GM12874 (cell line): ENCODE results near the gene MED27.

ENCODE experiments used
- CTCF ChIP-seq: IDR thresholded peaks from 2 replicates; pipeline ENCODE4 v1.5.1; 2011; ENCODE audit warnings: low read depth, mild to moderate bottlenecking, control low read depth, low read length, moderate library complexity; ENCODE audit not compliant: insufficient read depth

The MED27 gene

DNA sequence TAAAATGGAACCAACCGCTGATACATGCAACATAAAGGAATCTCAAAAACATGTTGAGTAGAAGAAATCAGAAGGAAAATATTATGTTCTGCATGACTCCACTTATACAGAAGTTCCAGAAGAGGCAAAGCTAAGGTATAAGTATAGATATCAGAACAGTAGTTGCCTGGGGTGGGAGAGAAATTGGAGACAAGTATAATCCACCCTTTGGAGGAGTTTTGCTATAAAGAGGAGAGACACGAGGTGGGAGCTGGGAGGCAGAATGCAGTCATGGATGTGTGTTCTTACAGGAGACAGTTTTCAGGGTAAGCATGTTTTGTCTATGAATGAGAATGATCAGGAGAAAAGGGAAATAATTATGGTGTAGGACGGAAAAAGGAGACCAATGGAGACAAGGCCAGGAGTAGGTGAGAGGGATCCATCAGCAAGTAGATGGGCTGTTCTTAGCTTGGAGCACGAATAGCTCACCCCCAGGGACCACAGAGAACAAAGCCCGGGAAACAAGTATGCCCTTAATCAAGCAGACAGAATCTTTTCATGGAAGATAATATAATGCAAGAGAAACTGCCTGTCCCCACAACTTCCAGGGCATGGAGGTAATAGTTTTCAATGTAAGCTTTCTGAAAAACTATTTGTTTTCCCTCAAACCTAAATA, 72.2 kb downstream of the MED27 start:
- TF ChIP-seq CTCF: no peak

DNA sequence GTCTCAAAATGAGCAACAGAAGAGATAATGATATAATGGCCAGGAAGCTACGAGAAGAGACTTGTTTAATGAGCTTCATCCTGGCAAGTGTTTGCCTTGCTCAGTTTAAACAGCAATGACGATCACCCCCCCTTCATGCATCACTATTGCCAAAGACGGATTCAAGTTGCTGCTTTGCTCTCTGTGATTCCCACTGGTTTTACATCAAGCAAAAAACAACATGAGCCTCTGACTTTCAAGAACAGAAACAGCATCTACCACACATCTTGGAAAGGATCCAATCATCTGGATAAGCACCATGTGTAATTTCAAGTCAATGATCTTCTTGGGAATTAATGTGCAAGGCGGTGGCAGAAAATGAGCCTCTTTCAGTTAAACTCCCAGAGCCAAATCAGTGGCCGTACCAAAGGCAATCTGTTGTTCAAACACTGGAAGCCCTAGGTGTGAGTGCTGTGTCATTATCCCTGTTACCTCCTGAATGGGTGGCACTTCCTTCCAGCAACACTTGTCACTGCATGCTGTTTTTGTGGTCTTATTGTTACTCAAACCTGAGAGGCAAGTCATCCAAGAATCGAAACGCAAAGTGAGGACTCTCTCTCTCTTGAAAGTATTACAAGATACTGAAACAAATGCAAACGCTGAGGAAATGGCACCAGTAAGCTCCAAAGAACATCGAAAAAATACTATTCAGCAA, 72.8 kb downstream of the MED27 start:
- TF ChIP-seq CTCF: no peak

DNA sequence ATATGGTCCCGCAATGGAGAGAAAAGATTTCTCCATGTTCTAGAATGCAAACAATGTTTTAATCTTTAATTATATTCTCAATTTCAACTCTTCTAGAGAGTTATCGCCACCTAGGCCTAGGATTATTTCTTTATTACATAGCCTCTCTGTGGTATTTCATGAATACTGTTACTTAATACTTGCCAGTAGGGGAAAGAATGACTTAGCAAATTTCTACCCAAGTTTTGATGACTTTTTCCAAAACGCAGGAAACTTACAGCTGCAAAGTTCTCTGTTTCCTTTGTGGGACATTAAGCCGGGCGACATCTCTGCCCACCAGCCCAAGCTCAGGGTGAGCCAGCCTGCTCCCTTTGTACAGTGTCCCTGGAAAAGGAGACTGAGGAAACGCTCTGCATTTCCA, 73.8 kb downstream of the MED27 start:
- no peak for TF ChIP-seq CTCF

GRCh38 chr9:132004323-132004722, 75.3 kb downstream of the MED27 start:
- TF ChIP-seq CTCF: no peak

GRCh38 chr9:132003896-132004295, 75.8 kb downstream of the MED27 start:
- no peak for TF ChIP-seq CTCF

DNA sequence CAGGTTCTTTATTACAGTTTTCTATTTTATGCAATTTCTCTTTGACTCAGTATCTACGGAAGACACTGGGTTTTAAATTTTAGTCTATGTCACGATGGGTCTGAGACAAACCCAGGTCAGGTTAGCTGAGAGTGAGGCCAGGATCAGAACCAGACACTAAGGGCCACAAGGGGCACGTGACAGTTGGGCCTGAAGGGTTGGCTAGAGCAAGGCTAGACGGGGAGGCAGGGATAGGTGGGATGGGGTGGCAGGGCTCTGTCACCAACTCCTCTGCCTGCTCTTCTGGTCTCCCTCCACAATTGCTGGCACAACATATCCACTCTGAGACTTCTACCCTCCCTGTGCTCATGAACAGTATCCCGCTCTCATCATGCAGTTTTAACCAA, 76.4 kb downstream of the MED27 start:
- no peak for TF ChIP-seq CTCF

GRCh38 chr9:132002643-132003318, 76.9 kb downstream of the MED27 start:
- no peak for TF ChIP-seq CTCF
